PC-3 (cell line): ENCODE data around the gene BRF1. TPM values are rescaled to one million over a fixed set of nuclear protein-coding genes. Genes with fewer than 3 reads are reported as not detected.

Experiments
- ATAC-seq: fragments of 200-7000 bp; cut with Tn5 transposase; 2 replicates; pipeline ENCODE4 v1.9.1; 2020; ENCODE audit warnings: mild to moderate bottlenecking, moderate library complexity
- BruUV-seq: library from RNA; stranded (reverse); fragments of 400-500 nt; replicated peaks from 2 replicates; lab custom pipeline; 2021; lab: Mats Ljungman, UMichigan
- CTCF ChIA-PET: fragments of 300-600 bp; sonication (Branson Sonifier 250); formaldehyde crosslinking; loops from one replicate; lab custom pipeline; 2022; ENCODE audit warnings: antibody characterized with exemption; lab: Charles Lee
- POLR2A ChIA-PET: fragments of 300-600 bp; sonication (Branson Sonifier 250); formaldehyde crosslinking; loops from one replicate; lab custom pipeline; 2022; ENCODE audit warnings: antibody characterized with exemption; ENCODE audit not compliant: unreplicated experiment; lab: Charles Lee
- DNase-seq: peaks from one replicate; pipeline ENCODE4 v3.0.0-alpha.2; 2015
- H2AFZ ChIP-seq: fragments of 300-600 bp; sonication (generic); 2 replicates; pipeline ENCODE4 v1.6.0; 2016; ENCODE audit warnings: antibody characterized with exemption, low read length
- H3F3A ChIP-seq: fragments of 300-600 bp; sonication (generic); one replicate; pipeline ENCODE4 v1.6.0; 2017; ENCODE audit warnings: antibody characterized with exemption, low read length, control low read depth, mild to moderate bottlenecking; ENCODE audit not compliant: unreplicated experiment
- H3K27ac ChIP-seq: fragments of 300-600 bp; sonication (generic); 2 replicates; pipeline ENCODE4 v1.5.1; 2016; ENCODE audit warnings: mild to moderate bottlenecking, low read length
- H3K27me3 ChIP-seq: fragments of 300-600 bp; sonication (generic); 2 replicates; pipeline ENCODE4 v1.6.1; 2016; ENCODE audit warnings: low read length, mixed read lengths
- H3K36me3 ChIP-seq: fragments of 300-600 bp; sonication (generic); 2 replicates; pipeline ENCODE4 v1.6.1; 2016; ENCODE audit warnings: low read depth, mixed run types, low read length, mixed read lengths
- H3K4me1 ChIP-seq: fragments of 300-600 bp; sonication (generic); 2 replicates; pipeline ENCODE4 v1.5.1; 2016; ENCODE audit warnings: low read length; ENCODE audit not compliant: insufficient read depth
- H3K4me2 ChIP-seq: fragments of 300-600 bp; sonication (generic); 2 replicates; pipeline ENCODE4 v1.6.0; 2016; ENCODE audit warnings: low read length
- H3K4me3 ChIP-seq: fragments of 300-600 bp; sonication (generic); 2 replicates; pipeline ENCODE4 v1.5.1; 2016; ENCODE audit warnings: mild to moderate bottlenecking, low read length, mixed read lengths
- H3K79me2 ChIP-seq: fragments of 300-600 bp; sonication (generic); 2 replicates; pipeline ENCODE4 v1.6.1; 2017; ENCODE audit warnings: low read length, mixed read lengths
- H3K9ac ChIP-seq: fragments of 300-600 bp; sonication (generic); 2 replicates; pipeline ENCODE4 v1.6.0; 2016; ENCODE audit warnings: mild to moderate bottlenecking, low read length
- H3K9me2 ChIP-seq: fragments of 300-600 bp; sonication (generic); replicated peaks from 2 replicates; pipeline ENCODE4 v1.6.1; 2016; ENCODE audit warnings: mixed run types, low read length, mixed read lengths
- H3K9me3 ChIP-seq: fragments of 300-600 bp; sonication (generic); 2 replicates; pipeline ENCODE4 v1.6.1; 2016; ENCODE audit warnings: low read length, mixed read lengths
- H4K20me1 ChIP-seq: fragments of 300-600 bp; sonication (generic); 2 replicates; pipeline ENCODE4 v1.6.1; 2016; ENCODE audit warnings: low read length, mixed read lengths
- CTCF ChIP-seq: fragments of 300-600 bp; sonication (generic); conservative IDR thresholded peaks from 2 replicates; pipeline ENCODE4 v1.5.1; 2017; ENCODE audit warnings: antibody characterized with exemption, low read depth, mild to moderate bottlenecking, low read length
- EZH2 ChIP-seq: fragments of 300-600 bp; sonication (generic); IDR thresholded peaks from one replicate; pipeline ENCODE4 v1.6.1; 2017; ENCODE audit warnings: antibody characterized with exemption, mild to moderate bottlenecking, low read length; ENCODE audit not compliant: unreplicated experiment
- EZH2phosphoT487 ChIP-seq: fragments of 300-600 bp; sonication (generic); IDR thresholded peaks from 2 replicates; pipeline ENCODE4 v1.6.1; 2018; ENCODE audit warnings: mild to moderate bottlenecking, antibody characterized with exemption, low read length, borderline replicate concordance
- intact Hi-C: fragments of 100-400 bp; cut with micrococcal nuclease; formaldehyde crosslinking; loops from 2 replicates; pipeline ENCODE4 v1.9.0; 2023
- total RNA-seq: library from RNA; depleted of rRNA; stranded (reverse); fragments of >200 nt; gene quantifications from 2 replicates; pipeline ENCODE4 v1.2.3, GENCODE V29; 2014

BRF1 gene
- total RNA-seq, 1 experiment from 2014 or later = 55.8 TPM

GRCh38 chr14:105220699-105221597 is 79.9 kb downstream of the BRF1 start:
- no peak overlapping the region for H3K9ac ChIP-seq
- H3K27ac ChIP-seq = no peak overlapping the region
- no peak for ATAC-seq
- no peak overlapping the region for H3K4me2 ChIP-seq
- POLR2A ChIA-PET = no interaction called here
- H3K79me2 ChIP-seq = no peaks in the 10 kb centered on the region
- intact Hi-C loops = no loop called here
- no peaks in the 10 kb centered on the region for H3K9me3 ChIP-seq
- H3K4me3 ChIP-seq = no peak overlapping the region
- BruUV-seq = no TSS peak
- no peaks in the 10 kb centered on the region; the same call in none of the 2 replicates for H3K36me3 ChIP-seq
- CTCF ChIA-PET = no interaction called here
- TF ChIP-seq EZH2phosphoT487 = no peak
- TF ChIP-seq EZH2 = no peak
- TF ChIP-seq CTCF = no peak
- H2AFZ ChIP-seq = no peak overlapping the region
- no peaks in the 10 kb centered on the region for H3K9me2 ChIP-seq
- H4K20me1 ChIP-seq = no peaks in the 10 kb centered on the region
- no peaks in the 10 kb centered on the region for H3F3A ChIP-seq
- no peaks in the 10 kb centered on the region for H3K27me3 ChIP-seq
- no peak for DNase-seq
- H3K4me1 ChIP-seq = peaks cover 11% of the 10 kb centered on the region

DNA sequence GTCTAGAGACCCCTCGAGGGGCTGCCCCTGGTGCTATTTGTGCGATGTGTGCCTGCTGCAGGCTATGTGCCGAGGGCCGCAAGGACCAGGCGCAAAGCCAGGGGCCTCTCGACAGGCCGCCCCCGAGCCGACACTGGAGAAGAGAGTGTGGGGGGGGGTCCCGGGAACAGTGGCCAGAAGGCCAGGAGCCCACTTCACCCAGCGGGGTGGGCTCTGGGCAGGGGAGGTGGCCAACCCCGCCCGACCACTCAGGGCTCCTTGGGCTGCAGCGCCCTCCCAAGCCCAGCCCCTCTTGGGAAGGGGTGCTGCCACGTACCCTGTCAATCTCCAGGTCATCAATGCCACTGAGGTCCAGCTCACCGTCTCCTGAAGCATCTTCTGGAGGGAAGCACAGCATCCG is 81.0 kb downstream of the BRF1 start:
- no peak overlapping the region for H2AFZ ChIP-seq
- no TSS peak for BruUV-seq
- H3K9me2 ChIP-seq = no peaks in the 10 kb centered on the region
- no peak overlapping the region for H3K27ac ChIP-seq
- ChIA-PET POLR2A (no interaction called here), CTCF (no interaction called here)
- peaks cover 8% of the 10 kb centered on the region for H3K4me1 ChIP-seq
- H3K9ac ChIP-seq = no peak overlapping the region
- no peaks in the 10 kb centered on the region for H3F3A ChIP-seq
- no peaks in the 10 kb centered on the region for H4K20me1 ChIP-seq
- intact Hi-C loops = no loop called here
- H3K36me3 ChIP-seq = no peaks in the 10 kb centered on the region; the same call in none of the 2 replicates
- no peaks in the 10 kb centered on the region for H3K9me3 ChIP-seq
- H3K4me3 ChIP-seq = no peak overlapping the region
- no peaks in the 10 kb centered on the region for H3K79me2 ChIP-seq
- TF ChIP-seq EZH2phosphoT487 (no peak), CTCF (no peak)
- DNase-seq (no peak), ATAC-seq (no peak)
- no peak overlapping the region for H3K4me2 ChIP-seq
- no peaks in the 10 kb centered on the region for H3K27me3 ChIP-seq

DNA sequence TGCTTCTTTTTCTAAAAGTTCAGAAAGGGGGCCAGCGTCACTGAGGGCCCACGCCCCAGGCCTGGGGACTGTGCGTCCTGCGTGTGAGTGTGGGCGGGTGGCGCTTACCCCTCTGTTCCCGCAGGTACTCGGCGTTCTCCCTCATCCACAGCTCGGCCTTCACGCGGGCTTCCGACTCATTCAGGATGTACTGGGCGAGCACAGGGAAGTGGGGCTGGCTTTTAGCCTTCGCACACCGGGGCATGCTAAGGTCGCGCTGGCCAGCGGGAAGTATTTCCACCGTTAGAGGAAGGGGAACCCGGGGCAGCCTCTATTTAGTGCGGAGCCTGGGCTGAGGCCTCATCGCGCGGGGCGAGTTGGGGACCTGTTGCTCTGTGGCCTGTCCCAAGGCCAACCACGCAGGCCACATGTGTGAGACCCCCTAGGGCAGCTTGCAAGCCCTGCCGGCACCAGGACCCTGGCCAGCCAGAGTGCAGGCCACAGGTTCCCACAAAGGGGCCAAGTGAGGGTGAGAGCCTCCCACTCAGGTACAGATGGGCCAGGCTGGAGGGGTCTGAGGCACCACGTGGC is 81.7 kb downstream of the BRF1 start:
- DNase-seq = no peak
- ATAC-seq = no peak
- H3K4me3 ChIP-seq = no peak overlapping the region
- H3K4me1 ChIP-seq = peaks cover 8% of the 10 kb centered on the region
- BruUV-seq = no TSS peak
- H3K4me2 ChIP-seq = no peak overlapping the region
- H2AFZ ChIP-seq = no peak overlapping the region
- no peaks in the 10 kb centered on the region for H4K20me1 ChIP-seq
- H3K9me2 ChIP-seq = no peaks in the 10 kb centered on the region
- no peak overlapping the region for H3K9ac ChIP-seq
- intact Hi-C loops = no loop called here
- TF ChIP-seq EZH2phosphoT487 = no peak
- no peak for TF ChIP-seq EZH2
- TF ChIP-seq CTCF = no peak
- no peaks in the 10 kb centered on the region for H3K27me3 ChIP-seq
- POLR2A ChIA-PET = no interaction called here
- no peaks in the 10 kb centered on the region; the same call in none of the 2 replicates for H3K36me3 ChIP-seq
- no peaks in the 10 kb centered on the region for H3K79me2 ChIP-seq
- no peaks in the 10 kb centered on the region for H3K9me3 ChIP-seq
- no peak overlapping the region for H3K27ac ChIP-seq
- H3F3A ChIP-seq = no peaks in the 10 kb centered on the region
- CTCF ChIA-PET = no interaction called here
